Activated CD4-positive, alpha-beta T cell treated with anti-CD3 and anti-CD28 coated beads for 24 hours (primary cell): Measurements from ENCODE around the gene PIK3CG.
"Not testable (repeated sequence)": the region's sequence is repeated elsewhere in the genome, so short reads cannot be mapped to it uniquely, and the experiment has no call there.

Source experiments
- DNase-seq, 2 donors: peaks; one replicate each; pipeline ENCODE4 v3.0.0-alpha.2; 2020; ENCODE audit warnings: low read depth in 2 of 2

Gene PIK3CG

DNA sequence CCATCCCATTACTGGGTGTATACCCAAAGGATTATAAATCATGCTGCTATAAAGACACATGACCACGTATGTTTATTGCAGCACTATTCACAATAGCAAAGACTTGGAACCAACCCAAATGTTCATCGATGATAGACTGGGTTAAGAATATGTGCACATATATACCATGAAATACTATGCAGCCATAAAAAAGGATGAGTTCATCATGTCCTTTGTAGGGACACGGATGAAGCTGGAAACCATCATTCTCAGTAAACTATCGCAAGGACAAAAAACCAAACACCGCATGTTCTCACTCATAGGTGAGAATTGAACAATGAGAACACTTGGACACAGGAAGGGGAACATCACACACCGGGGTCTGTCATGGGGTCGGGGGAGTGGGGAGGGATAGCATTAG lies 73.0 kb downstream of the PIK3CG start:
- DNase-seq = not testable (repeated sequence)

GRCh38 chr7:106938803-106939202 lies 73.7 kb downstream of the PIK3CG start:
- no peak for DNase-seq

- no peak for DNase-seq
These were observed 79.1 kb downstream of the PIK3CG start for GRCh38 chr7:106944035-106944665.

GRCh38 chr7:106947244-106947728 lies 82.2 kb downstream of the PIK3CG start:
- peak; percentile 4 to 7 for DNase-seq

DNA sequence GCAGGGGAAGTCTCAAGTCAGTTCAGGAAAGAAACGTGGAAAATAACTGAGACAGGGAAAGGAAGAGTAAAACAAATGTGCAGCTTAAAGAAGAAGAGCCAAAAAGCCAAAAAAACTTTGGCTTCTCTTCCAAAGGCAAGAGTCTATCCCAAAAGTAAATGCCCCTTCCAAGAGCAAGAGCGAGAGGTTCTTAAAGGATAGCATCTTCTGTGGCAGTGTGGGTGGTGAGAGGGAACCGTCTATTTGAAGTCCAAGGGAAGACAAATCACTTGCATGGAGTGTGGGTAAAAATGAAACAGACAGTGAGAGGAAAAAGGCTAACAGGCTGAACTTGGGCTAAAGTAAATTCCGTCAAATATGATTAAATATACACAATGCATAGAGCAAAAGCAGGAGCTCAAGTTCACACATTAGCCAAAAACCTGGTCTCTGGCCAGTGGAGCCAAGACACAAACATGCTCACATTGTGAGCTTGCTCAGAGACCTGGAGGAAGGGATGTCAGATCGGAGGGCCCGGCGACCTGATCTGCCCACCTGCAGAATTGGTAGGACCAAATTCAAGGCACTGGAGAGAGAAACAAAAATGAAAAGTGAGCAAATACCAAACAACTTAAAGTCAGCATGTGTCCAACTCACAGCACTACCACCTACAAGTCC lies 87.0 kb downstream of the PIK3CG start:
- DNase-seq = no peak

DNA sequence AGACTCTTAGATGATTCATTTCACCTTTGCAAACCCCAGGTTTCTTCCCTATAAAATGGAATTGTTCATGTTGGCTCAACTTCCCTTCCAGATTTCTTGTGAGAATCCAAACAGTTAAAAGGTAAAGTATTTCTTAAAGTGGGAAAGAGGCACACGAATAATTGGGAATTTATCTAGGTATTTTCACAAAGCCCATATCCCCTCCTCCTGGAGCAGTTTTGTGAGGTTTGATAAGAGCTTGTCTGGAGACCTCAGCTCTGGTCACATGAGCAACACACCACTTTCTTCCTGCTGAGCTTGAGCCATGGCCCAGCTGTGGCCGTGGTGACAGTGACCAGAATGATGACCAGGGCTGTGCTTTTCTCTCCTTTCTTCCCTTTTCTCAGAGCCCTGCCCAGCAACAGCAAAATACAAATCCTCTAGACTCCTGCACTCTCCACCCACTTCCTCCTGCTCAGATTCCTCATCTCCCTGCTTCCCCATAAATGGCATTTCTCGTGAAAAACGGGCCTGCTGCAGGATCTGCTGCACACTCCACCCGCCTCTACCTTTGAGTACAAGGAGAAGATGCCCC lies 87.7 kb downstream of the PIK3CG start:
- no peak for DNase-seq

DNA sequence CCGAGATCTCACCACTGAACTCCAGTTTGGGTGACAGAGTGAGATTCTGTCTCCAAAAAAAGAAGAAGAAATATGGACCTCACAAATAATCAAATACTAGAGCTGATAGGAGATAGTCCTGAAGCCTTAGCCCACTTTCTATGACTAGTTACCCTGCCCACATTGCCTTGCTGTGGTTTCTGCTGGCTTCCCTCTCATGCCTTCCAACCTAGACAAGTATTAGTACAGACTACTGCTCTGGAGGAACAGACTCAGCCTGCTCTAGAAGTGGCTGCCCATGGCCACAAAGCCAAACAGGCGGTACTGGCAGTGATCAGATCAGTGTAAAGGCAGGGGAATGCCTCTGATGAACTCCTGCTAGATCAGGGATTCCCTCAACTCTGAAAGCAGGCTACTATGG lies 89.8 kb downstream of the PIK3CG start:
- no peak for DNase-seq

- not testable (repeated sequence) for DNase-seq
These were observed 90.8 kb downstream of the PIK3CG start for GRCh38 chr7:106955857-106956256.
